Measurements from ENCODE around the gene MAP2K5.
"Not testable (repeated sequence)": the region's sequence is repeated elsewhere in the genome, so short reads cannot be mapped to it uniquely, and the experiment has no call there.

Gene MAP2K5

DNA sequence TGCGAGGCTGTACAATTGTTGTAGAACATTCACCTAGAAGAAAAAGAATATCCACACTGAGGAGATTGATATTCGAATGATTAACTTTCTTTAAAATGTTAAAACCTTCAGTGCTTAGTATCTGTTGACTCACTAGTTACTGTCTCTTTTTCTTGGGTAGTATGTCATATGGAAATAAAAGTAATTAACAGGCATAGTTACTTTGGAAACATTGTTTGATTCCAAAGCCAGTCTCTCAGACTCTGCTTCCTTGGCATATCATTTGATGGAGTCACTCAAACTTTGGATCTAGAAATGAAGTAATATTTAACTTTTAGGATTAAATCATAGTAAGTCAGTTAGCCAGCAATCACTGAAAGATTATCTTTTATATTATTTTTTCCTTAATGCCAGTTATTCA lies 63.4 kb downstream of the MAP2K5 start:
- DNase-seq = no peak

DNA sequence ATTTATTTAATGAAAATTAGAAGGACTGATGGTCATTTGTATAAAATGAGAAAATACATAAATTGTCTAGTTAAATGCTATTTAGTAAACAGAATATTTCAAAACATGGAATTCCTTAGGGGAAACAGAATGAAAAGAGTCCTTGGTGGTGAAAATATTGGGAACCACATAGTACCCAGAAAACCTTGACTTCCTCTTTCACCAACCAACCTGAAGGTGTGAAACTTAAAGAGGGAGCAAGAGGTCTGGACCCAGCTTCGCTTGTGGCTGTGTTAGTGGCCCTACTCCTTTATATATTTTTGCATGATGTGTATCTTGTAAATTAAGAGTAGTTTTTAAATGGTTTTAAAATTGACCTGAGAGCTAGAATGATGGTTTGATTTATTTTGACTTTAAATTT lies 64.2 kb downstream of the MAP2K5 start:
- DNase-seq = no peak

DNA sequence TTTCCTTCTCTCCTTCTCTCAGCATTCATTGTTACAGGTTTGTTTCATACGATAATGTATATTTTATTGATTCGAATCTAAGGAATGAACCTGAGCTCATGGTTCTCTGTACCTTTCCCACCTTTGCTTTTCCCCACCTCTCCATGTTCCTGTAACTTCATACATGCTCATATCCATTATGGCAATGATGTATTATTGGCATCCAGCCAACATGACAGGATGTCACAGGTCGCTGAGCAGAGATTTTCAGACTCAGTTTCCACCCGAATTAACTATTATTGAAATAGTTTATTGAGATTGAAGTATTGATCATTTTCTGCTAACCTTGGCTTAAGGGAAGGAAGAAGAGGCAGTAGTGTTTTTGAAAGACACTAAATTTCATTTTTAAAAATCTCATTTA lies 64.8 kb downstream of the MAP2K5 start:
- DNase-seq = no peak

DNA sequence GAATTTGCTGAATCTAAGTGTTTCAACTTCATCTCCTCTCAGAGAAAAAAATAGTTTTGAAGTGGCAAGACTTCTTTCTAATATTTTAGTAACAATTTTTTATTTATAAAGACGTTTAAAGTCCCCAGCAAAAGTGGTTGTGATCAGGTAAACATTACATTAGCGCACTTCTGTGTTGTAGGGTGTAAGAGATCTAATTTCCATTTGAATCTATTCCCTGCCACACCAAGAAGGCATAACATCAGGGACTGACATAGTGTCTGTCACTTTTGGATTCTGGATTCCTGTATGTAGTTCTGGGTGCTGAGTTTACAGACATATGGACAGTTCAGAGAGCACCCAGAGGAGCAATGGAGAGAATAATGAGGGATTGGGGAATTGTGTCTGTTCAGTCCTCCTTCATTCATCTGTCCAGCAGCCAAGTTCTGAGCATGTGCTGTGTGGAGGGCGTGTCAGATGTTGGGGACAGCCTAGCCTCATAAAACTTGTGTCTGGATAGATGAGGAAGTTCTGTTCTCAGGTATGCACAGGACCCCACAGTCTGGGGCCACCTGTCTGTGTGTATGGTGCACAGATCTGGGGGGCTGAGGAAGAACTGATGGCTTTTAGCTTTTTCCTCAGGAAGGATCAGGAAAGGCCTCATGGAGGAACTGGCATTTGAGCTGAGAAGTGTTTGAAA lies 65.6 kb downstream of the MAP2K5 start:
- no peak for DNase-seq

DNA sequence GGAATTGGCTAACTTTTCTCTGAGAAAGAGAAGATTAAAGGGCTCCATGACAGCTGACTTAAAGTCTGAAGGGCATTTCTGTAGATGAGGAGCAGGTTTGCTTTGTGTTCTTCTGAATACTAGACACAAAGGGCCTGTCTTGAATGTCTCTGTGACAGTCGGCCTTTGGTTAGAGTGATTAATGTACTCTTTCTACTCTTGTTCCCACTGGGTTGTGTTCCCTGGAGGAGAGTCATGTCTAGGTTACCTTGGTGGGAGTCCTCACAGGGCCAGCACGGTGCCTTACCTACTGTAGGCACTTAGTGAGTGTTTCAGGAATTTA lies 66.1 kb downstream of the MAP2K5 start:
- DNase-seq = no peak

DNA sequence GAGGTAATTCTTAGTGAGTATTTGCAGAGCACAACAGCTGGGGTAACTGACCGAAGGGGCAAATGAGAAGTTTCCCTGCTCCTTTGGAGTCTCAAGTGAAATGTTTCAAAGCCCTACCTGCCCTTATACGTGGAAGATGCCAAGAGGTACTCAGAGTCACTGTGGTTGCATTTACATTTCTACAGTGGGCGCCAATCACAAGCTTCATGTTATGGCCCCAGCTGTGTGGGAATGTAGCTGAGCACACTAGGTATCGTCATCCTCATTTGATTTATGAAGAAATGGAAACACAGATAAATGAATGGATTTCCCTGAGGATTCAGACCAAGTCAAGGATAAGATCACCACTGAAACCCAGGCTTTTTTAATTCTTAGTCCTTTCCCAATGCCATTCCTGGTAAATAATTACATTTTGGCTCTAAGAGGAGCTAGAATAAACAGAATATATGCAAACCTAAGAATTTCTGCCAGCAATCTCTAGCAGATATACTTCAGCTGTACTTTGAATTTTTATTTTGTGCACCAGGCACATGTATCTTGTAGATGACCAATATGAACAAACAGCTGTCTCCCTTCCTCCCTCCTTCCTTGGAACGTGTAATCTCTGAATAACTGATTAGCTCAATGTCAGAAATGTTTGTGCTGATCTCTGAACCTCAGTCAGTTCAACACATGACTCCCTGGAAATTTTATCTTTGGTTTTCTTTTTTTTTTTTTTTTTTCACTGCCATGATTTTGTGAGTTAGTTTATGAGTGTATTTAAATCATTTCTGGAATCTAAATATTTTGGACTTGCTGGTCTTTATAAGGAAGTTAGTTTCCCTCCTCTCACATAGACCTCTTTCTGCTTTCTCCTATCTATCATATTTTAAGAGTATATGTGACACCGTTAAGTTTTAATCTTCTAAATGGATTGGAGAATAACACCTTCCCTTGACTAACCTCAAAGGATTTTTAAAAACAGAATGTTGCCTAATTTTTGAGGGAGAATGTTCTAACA lies 69.2 kb downstream of the MAP2K5 start:
- no peak for DNase-seq

DNA sequence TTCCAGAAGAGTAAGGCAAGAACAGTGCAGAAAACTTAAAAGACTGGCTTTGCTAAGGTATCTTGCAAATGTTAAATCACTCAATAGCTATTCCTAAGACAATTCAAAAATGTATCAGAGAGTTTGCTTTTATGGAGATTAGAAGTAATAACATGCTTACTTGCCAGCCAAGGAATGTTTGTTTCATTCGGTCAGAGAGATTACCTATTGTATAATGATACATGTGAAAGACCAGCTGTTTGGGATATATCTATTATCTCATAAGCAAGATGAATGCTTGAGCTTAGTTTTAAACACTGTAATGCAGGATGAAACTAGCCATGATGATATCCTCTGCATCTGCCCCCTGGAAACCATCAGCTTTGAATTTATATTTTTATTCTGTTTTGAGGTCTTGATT lies 70.7 kb downstream of the MAP2K5 start:
- DNase-seq = no peak

DNA sequence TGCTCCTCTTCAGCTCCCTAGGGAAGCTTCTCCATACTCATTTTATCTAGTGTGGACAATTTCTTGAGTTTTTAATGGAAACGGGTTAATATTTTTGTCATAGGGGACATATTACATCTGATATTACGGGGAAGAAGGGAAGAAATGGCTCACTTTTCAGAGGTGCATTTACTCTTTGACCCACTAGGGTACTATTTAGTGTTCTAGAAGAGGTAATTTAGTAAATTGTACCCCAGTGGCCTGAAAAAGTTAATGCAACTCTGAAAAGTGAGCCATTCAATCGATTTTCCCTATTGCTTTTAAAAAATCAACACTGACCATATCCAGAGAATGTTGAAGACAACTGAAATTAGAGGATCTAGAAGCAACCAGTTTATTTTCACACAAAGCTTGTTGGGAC lies 71.2 kb downstream of the MAP2K5 start:
- no peak for DNase-seq

DNA sequence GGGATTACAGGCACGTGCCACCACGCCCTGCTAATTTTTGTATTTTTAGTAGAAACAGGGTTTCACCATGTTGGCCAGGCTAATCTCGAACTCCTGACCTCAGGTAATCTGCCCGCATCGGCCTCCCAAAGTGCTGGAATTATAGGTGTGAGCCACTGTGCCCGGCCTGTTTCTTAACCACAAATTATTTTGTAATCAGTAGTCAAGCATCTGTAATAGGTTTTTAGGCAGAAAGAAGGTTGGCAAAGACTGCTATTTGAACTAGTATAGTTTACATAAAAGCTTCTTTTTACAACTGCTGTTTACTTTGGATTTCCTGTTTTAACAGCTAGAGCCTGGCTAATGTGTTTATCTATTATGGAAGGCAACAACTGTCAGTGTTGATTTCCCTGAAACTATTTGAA lies 72.6 kb downstream of the MAP2K5 start:
- not testable (repeated sequence) for DNase-seq

DNA sequence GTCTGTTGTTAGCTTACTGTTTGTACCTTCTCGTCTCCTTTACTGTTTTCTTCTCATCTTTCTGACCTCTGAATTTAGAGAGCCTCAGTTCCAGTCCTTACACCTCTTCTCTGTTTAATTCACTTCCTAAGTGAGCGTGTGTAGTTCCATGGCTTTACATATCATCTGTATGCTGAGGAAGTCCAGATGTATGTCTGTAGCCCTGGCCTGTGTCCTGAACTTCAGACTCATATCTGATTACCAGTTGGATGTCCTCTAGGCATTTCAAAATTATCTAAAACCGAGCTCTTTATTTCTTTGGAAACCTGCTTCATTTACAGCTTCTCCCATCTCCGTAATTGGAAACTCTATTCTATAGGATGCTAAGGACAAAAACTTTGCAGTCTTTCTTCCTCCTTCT lies 75.8 kb downstream of the MAP2K5 start:
- DNase-seq = no peak

DNA sequence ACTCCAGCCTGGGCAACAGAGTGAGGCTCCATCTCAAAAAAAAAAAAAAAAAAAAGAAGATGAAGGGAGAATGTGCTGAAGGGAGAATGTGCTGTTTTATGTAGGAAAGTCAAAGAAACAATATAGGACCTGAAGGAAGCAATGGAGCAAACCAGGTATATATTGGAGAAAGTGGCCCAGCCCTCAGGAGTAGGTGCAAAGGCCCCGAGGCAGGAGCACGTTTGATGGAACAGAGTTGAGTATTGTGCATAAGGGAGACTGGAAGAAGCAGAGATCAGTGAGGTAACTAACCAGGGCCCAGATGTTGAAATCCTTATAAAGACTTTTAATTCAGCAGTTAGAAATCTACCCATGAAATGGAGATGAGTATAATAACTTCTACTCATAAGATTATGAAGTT lies 79.6 kb downstream of the MAP2K5 start:
- DNase-seq = no peak

DNA sequence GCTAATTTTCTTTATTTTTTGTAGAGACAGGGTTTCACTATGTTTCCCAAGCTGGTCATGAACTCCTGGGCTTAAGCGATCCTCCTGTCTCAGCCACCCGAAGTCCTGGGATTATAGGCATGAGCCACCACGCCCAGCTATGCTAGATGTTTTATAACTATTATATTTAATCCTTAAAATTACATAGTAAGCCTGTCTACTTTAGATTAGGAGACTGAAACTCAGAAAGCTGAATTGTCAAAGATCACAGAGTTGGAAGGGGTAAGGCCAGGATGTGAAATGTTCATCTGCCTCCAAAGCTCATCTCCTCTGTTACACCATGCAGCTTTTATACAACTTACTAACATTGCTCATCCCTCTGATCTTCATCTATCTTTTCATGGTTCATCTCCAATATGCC lies 89.8 kb downstream of the MAP2K5 start:
- no peak for DNase-seq

DNA sequence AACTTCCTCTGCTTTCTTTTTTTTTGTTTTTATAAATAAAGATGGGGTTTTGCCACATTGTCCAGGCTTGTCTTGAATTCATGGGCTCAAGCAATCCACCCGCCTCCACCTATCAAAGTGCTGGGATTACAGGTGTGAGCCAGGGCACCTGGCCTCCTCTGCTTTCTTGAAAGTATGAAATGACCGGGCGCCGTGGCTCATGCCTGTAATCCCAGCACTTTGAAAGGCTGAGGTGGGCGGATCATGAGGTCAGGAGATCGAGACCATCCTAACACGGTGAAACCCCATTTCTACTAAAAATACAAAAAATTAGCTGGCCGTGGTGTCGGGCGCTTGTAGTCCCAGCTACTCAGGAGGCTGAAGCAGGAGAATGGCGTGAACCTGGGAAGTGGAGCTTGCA lies 93.4 kb downstream of the MAP2K5 start:
- DNase-seq = not testable (repeated sequence)

DNA sequence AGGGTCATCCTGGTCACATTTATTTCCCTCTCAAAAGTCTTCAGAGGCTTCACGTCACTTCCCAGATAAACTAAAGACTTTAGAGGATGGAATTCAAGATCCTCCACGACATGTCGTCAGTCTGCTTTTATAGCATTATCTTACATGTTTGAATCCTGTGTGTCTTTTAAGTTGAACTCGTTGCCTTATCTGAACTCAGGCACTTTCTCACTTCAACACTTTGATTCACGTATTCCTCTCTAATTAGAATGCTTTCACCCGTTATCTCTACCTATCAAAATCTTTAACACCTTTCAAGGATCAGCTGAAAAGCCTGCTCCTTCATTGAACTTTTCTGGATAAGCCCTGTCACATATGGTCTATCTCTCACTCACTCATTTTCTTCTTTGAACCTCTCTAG lies 97.1 kb downstream of the MAP2K5 start:
- DNase-seq = no peak

DNA sequence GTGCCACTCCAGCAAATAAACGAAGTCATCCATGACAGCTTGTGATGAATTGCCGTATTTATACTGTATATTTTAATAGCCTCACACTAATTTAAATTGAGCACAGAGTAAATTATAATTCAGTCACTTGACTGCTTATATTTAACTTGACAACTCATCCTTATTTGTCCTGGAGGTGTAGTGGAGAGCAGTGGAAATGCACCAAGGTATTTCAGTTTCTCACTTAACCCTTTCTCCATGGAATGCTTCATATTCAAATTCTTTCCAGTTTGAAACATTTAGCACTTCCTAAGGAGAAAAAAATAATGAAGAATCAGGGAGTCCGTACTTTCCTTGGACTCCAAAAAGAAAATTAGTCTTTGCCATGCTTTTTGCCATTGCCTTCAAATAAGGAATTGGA lies 99.0 kb downstream of the MAP2K5 start:
- no peak for DNase-seq

DNA sequence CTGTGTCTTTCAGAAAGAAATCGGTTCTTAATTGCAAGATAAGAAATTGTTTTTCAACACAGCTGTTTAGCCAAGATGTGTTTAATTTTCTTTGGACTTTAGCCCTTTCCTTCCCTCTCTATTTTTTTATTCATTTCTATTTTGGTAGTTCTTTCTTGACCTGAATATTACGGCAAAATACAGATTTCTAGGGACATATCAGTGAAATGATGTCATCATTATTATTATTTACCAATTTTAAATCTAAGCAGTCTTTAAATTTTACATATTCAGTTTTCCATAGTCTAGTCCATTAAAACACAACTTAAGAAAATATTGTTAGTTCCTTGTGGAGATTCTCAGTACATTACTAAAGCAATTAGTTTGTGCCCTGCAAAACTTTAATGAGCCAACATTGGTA lies 104.3 kb downstream of the MAP2K5 start:
- DNase-seq = no peak

DNA sequence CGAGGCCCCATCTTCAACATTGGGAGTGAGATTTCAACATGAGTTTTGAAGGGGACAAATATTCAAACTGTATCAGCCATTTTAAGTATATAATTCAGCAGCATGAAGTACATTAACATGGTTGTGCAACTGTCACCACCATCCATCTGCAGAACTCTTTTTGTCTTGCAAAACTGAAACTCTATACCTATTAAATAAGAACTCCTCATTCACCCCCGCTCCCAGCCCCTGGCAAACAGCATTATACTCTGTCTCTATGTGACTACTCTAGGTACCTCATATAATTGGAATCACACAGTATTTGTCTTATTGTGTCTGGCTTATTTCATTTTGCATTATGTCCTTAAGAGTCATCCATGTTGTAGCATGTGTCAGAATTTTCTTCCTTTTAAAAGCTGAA lies 110.1 kb downstream of the MAP2K5 start:
- DNase-seq = no peak

DNA sequence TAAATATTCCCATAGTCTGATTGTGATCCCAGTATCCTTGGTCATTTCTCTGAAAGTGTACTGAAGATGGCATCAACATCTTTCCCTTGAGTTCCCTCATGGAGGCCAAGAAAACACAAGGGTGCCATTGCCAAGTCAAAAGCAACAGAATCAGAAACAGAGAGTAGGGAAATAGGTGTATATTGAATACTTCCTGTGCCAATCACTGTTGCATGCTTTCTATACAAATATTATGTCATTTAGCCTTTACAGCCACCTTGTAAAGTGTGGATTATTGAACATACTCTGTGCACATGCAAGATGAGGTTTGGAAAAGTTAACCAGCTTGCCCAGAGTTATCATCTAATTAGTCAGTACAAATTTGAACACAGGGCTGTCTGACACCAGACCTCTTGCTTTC lies 117.9 kb downstream of the MAP2K5 start:
- no peak for DNase-seq

DNA sequence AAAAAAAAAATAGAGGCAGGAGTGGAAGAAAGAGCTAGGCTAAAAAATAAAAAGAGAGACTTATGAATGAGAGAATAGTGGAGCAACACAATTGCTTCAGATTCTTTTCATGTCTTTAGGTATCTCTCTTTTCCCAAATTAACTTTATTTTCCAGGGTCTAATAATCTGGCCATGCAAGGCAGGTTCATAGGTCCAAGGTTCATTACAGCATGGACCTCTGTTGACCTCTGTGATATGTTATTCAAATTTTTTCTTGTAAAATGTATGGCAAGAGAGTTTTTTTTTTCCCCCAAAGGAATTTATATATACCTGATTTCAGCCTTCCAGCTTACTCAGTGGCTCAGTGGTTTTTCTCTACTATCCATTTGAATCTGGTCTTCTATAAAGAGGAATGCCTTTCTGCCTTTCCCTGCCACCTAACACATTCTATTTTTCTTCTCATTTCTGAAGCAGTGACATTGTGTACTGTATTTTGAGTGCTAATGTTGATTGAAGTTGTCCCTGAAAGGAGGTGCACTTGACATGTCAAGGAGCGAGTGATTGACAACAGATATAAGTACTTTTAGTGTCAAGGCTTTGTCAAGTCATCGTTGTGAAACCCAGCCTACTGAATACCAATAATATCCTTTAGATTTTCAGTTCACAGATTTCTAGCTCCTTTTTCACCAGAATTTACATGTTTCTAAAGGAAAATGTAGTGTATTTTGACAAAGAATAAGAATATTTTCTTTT lies 118.5 kb downstream of the MAP2K5 start:
- no peak for DNase-seq

DNA sequence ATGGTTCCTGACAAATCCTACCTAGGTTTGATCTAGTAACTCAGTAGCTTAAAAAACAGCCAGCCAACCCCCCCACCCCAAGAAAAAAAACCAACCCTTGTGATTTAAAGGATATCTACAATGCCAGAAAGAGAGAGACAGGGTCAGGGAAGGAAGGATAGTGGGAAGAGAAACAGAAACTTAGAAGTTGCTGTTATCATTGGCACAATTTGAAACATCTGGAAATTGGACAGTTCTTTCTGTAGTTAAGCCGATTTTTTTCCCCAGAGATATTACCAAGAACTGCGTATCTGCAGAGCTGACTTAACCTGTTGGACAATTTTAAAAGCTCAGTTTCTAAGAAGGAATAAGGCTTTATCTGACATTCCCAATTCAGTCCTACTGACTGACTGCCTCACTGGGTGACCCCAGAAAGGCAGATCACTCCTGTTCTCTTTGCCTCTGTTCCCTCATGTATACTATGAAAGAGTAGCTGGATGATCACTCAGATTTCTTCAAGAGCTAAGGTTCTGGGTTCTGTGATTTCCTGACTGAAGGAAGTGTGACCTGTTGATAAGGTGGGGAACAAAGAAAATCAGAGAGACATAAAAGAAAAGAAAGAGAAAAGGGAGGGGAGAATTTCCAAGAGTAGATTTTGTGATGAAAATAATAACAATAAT lies 128.3 kb downstream of the MAP2K5 start:
- no peak for DNase-seq

DNA sequence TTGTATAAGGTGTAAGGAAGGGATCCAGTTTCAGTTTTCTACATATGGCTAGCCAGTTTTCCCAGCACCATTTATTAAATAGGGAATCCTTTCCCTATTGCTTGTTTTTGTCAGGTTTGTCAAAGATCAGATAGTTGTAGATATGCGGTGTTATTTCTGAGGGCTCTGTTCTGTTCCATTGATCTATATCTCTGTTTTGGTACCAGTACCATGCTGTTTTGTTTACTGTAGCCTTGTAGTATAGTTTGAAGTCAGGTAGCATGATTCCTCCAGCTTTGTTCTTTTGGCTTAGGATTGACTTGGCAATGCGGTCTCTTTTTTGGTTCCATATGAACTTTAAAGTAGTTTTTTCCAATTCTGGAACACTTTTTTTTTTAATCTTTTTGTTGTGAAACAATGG lies 130.3 kb downstream of the MAP2K5 start:
- DNase-seq = not testable (repeated sequence)

DNA sequence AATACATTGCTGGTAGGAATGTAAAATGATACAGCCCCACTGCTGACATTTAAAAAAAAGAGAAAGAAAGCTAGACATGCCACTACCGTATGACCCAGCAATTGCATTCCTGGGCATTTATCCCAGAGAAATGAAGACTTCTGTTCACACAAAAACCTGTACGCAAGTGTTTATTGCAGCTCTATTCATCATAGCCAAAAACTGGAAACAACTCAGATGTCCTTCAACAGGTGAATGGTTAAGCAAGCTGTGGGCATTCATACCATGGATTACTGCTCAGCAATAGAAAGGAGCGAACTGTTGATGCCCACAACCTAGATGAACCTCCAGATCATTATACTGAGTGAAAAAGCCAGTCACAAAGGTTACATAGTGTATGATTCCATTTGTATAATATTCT lies 132.5 kb downstream of the MAP2K5 start:
- DNase-seq = no peak

DNA sequence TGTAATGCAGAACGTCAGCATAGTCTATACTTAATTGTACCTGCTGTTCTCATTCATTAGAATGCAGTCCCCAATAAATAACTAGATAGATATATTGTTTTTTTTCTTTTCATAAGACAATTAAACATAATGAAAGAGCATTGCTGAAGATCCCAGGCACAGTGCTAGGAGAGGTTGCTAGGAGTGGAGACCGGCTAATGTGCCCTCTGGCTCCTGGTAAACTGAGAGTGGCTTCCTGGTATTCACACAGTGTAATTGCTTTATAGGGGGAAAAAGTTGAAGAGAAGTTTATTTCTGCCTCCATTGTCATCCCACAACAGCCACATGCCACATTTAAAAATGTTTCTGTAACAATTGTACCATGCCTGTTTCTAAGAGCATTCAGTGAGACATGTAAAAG lies 135.6 kb downstream of the MAP2K5 start:
- no peak for DNase-seq

All from DMS79 (cell line).